Adrenal gland (tissue), 12 donors: ENCODE results near the gene PDE2A. TPM values are rescaled to one million over a fixed set of nuclear protein-coding genes. Genes with fewer than 3 reads are reported as not detected.
A peak's percentile ranks its signal among the peaks of the same experiment; 100 is the strongest.

Source experiments
- DNase-seq, 7 donors: peaks; one replicate each; pipeline ENCODE4 v3.0.0-alpha.2; 2019 to 2020
- H3K27ac ChIP-seq, 5 donors: fragments of 200-600 bp; sonication (generic) in 4 of 5; 1 replicate in 3 of 5; 2 replicates in 2 of 5; pipeline versions ENCODE4 v1.5.1 to v1.8.0; 2016 to 2020; ENCODE audit warnings: mild to moderate bottlenecking in 1 of 5
- H3K27me3 ChIP-seq: fragments of 200-600 bp; 2 replicates; pipeline ENCODE4 v1.8.0; 2021
- H3K36me3 ChIP-seq, 2 donors: fragments of 200-600 bp; replicated peaks in 1 of 2; 1 replicate in 1 of 2; 2 replicates in 1 of 2; pipeline versions ENCODE4 v1.5.1 to v1.8.0; 2018 to 2022
- H3K4me1 ChIP-seq, 2 donors: fragments of 200-600 bp; replicated peaks in 1 of 2; 1 replicate in 1 of 2; 2 replicates in 1 of 2; pipeline versions ENCODE4 v1.5.1 to v1.8.0; 2018 to 2021
- H3K4me3 ChIP-seq, 4 donors: fragments of 200-600 bp; sonication (generic) in 3 of 4; one replicate each; pipeline ENCODE4 v1.5.1; 2016 to 2018
- H3K9me3 ChIP-seq, 3 donors: fragments of 200-600 bp; sonication (generic) in 1 of 3; replicated peaks in 1 of 3; 1 replicate in 2 of 3; 2 replicates in 1 of 3; pipeline versions ENCODE4 v1.5.1 to v1.8.0; 2016 to 2021
- POLR2A ChIP-seq, 2 donors: fragments of 450-650 bp; IDR thresholded peaks; one replicate each; pipeline ENCODE4 v1.6.1; 2017; ENCODE audit warnings: antibody characterized with exemption in 2 of 2, mild to moderate bottlenecking in 2 of 2, moderate library complexity in 1 of 2
- WGBS, 4 donors: extraction: QIAGEN DNeasy Blood & Tissue Kit in 2 of 4; methylation state at CpG; one replicate each; pipeline versions ENCODE4 v1.1.5 to v1.1.7; 2013 to 2017; 5-methylcytosine and 5-hydroxymethylcytosine counted together
- intact Hi-C, 2 donors: fragments of 100-400 bp; cut with DNase I; formaldehyde crosslinking; loops; one replicate each; pipeline versions ENCODE4 v1.14.1 to v1.15.0; 2022 to 2023
- polyA plus RNA-seq, 3 donors: library from polyadenylated mRNA; stranded (reverse); fragments of 200-250 nt in 2 of 3; fragments of 350-450 nt in 1 of 3; fragmentation: Illumina TruSeq in 1 of 3; extraction: RNeasy Lipid Tissue Mini Kit (QIAGEN cat#74804) in 1 of 3; gene quantifications; one replicate each; pipeline ENCODE4 v1.2.3, GENCODE V29; 2013 to 2014
- total RNA-seq, 9 donors: library from RNA; depleted of rRNA in 4 of 9; stranded (reverse); fragments of >200 nt in 4 of 9; fragments of 120-200 nt in 1 of 9; fragmentation: NEBNext Ultra II Directional in 1 of 9; extraction: Animal tissue kit (Norgen Biotek cat#: 25700) in 1 of 9; gene quantifications; one replicate each; pipeline versions ENCODE4 v1.1.0 to v1.2.4, GENCODE V29; 2013 to 2023
- TF ChIP-seq, protein P1 (sequence below), 6 experiments: fragments of 450-650 bp in 4 of 6; fragments of 200-600 bp in 2 of 6; sonication (generic) in 1 of 6; IDR thresholded peaks; 1 replicate in 5 of 6; 2 replicates in 1 of 6; pipeline versions ENCODE4 v1.5.1 to v1.8.0; 2016 to 2021; ENCODE audit warnings: antibody characterized with exemption in 6 of 6, mild to moderate bottlenecking in 2 of 6, moderate library complexity in 1 of 6
- donor health status: healthy with polysubstance abuse.
- donor health status: Bipolar disorder and iron deficiency.
- donor health status: DM: yes; HTN: yes; CAD: no.
- donor health status: DM: no; HTN: no; CAD: no.
- donor health status: DM: no; HTN: no; CAD: no.
- donor health status: DM: yes; HTN: yes; CAD: no.

The PDE2A gene
- total and polyA plus RNA-seq, 12 donors = 11.5 to 226 (median 67.6) TPM

GRCh38 chr11:72543849-72544542 is 130.2 kb downstream of the PDE2A start:
- H3K27ac ChIP-seq = no peak overlapping the region
- no peaks in the 10 kb centered on the region for H3K27me3 ChIP-seq
- no peaks in the 10 kb centered on the region for H3K36me3 ChIP-seq
- intact Hi-C loops = no loop called here
- no peak for TF ChIP-seq POLR2A (IDR thresholded peaks at IDR 0.05)
- TF ChIP-seq, protein P1, sequence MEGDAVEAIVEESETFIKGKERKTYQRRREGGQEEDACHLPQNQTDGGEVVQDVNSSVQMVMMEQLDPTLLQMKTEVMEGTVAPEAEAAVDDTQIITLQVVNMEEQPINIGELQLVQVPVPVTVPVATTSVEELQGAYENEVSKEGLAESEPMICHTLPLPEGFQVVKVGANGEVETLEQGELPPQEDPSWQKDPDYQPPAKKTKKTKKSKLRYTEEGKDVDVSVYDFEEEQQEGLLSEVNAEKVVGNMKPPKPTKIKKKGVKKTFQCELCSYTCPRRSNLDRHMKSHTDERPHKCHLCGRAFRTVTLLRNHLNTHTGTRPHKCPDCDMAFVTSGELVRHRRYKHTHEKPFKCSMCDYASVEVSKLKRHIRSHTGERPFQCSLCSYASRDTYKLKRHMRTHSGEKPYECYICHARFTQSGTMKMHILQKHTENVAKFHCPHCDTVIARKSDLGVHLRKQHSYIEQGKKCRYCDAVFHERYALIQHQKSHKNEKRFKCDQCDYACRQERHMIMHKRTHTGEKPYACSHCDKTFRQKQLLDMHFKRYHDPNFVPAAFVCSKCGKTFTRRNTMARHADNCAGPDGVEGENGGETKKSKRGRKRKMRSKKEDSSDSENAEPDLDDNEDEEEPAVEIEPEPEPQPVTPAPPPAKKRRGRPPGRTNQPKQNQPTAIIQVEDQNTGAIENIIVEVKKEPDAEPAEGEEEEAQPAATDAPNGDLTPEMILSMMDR (IDR thresholded peaks at IDR 0.05) = no peak
- H3K4me1 ChIP-seq = no peaks in the 10 kb centered on the region
- H3K9me3 ChIP-seq = no peaks in the 10 kb centered on the region
- WGBS, 4 donors = 88 to 94% (median 92%) methylated on average over 5 to 6 of the region's 6 CpGs
- DNase-seq = peak in 1 of 7 donors; percentile 56
- no peak overlapping the region for H3K4me3 ChIP-seq

- H3K27me3 ChIP-seq = no peaks in the 10 kb centered on the region
- peaks cover 0 to 3% of the 10 kb centered on the region in 2 donors for H3K4me1 ChIP-seq
- intact Hi-C loops = no loop called here
- peak in 4 of 7 donors; percentile 23 to 61 (median 48) for DNase-seq
- no peaks in the 10 kb centered on the region for H3K36me3 ChIP-seq
- H3K4me3 ChIP-seq = no peak overlapping the region
- no peak overlapping the region for H3K27ac ChIP-seq
- WGBS, 4 donors = 79 to 88% (median 83%) methylated on average over 4 of the region's 4 CpGs
- TF ChIP-seq POLR2A (IDR thresholded peaks at IDR 0.05) = no peak
- TF ChIP-seq, protein P1 (IDR thresholded peaks at IDR 0.05) = no peak
- no peaks in the 10 kb centered on the region for H3K9me3 ChIP-seq
Observed at GRCh38 chr11:72541257-72541974, 132.8 kb downstream of the PDE2A start.

DNA sequence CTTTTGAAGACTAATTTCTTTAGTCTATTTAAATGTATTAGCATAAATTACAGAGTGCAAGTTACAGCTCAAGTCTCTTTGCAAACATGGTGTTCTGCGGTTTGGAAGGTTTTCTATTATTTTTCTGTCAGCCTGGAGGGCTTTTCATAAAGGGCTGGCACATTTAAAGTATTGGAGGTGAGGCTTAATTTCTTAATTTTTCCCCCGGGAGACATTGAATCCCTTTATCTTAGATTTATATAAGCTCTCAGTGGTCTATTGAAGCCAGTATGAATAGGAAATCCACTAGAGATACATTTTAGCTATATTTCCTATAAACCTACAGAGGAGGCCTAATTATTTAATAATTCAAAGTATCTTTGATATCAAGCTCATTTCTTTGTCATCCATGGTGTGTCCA is 137.2 kb downstream of the PDE2A start:
- TF ChIP-seq, protein P1 (IDR thresholded peaks at IDR 0.05) = no peak
- no peak for TF ChIP-seq POLR2A (IDR thresholded peaks at IDR 0.05)
- no peaks in the 10 kb centered on the region for H3K27me3 ChIP-seq
- H3K9me3 ChIP-seq = no peaks in the 10 kb centered on the region
- no peak overlapping the region for H3K4me3 ChIP-seq
- H3K27ac ChIP-seq = no peak overlapping the region
- no peaks in the 10 kb centered on the region for H3K36me3 ChIP-seq
- no peak for DNase-seq
- 89 to 92% (median 91%) methylated on average over 2 of the region's 2 CpGs for WGBS, 4 donors
- intact Hi-C loops = no loop called here
- H3K4me1 ChIP-seq = peaks cover 14 to 23% of the 10 kb centered on the region in 2 donors

DNA sequence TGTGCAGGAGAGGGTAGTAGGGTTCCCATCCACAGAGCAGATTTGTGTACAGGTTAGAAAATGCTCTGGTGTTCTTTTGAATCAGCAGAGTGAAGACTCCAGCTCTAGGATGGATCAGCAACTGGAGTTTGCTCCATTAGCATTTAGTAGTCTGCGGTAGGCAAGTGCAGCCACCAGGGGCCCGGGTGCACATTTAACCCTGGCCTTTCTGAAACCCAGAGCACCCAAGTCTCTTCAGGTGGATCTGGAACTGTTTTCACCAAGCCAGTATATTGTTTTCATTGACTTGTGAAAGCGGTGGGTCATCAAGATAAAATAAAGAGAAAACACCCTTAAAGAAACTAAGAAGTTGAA is 139.1 kb downstream of the PDE2A start:
- TF ChIP-seq, protein P1 (IDR thresholded peaks at IDR 0.05) = no peak
- no peak for TF ChIP-seq POLR2A (IDR thresholded peaks at IDR 0.05)
- intact Hi-C loops = no loop called here
- Histone ChIP-seq H3K4me3 (no peak overlapping the region), H3K36me3 (no peaks in the 10 kb centered on the region), H3K4me1 (peaks cover 14 to 23% of the 10 kb centered on the region in 2 donors), H3K9me3 (no peaks in the 10 kb centered on the region), H3K27ac (no peak overlapping the region), H3K27me3 (no peaks in the 10 kb centered on the region)
- no peak for DNase-seq
- 51 to 68% (median 53%) methylated on average over 3 of the region's 3 CpGs for WGBS, 4 donors
